COLO668 (cell line): Measurements from ENCODE around the gene MOB4.
"Not testable (repeated sequence)": the region's sequence is repeated elsewhere in the genome, so short reads cannot be mapped to it uniquely, and the experiment has no call there.

Experiments used
- DNase-seq: peaks from one replicate; lab custom pipeline; 2025; ENCODE audit not compliant: unreplicated experiment; lab: John Stamatoyannopoulos, UW

MOB4 gene

DNA sequence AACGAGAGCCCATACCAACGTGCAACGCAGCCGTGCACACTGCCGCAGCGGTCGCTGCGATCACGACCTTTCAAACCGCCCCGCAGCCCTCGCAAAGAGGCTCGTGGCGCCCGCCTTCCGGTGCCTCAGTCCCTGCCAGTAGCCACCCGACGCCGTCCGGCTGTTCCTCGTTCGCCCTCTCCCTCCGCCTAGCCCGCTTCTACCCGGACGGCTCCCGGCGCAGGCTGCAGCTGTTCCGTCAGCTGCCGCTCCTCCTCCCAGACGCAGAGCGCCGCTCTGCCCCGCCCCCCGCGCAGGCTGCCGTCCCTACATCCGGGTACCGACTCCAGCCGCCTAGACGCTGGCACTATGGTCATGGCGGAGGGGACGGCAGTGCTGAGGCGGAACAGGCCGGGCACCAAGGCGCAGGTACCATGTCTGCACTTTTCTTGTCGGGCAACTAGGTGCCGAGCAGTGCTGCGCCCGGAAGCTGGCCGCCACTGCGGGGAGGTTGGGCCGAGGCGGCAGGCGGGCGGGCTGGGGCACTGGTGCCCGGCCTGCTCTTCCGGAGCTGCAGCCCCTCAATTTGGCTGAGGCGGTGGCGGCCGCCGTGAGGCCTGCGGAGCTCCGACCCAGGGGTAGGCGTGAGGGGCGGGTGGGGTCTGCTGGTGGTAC lies at the start of gene MOB4:
Gene MOB4, plus strand, starts transcription at position 328 of the 654 bp plus-strand sequence. Its CDS starts 21 bp downstream, at position 349.
- DNase-seq: peak; percentile 97

DNA sequence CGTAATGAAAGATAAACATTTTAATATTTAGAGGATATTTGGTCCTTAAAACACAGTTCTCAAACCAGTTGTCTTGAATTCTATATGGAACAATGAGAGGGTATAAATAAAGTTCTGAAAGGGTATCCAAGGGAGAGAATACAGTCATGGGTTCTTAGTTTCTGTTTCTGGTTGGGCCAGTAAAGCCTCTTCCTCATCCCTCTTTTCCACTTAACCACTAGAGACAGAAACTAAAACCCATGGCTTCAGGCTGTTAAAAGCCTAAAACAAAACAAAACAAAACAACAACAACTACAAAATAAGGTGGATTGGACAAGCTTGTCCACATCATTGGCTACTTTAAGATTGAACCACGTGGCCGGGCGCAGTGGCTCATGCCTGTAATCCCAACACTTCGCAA lies 43.7 kb upstream of the MOB4 start:
- DNase-seq: no peak

DNA sequence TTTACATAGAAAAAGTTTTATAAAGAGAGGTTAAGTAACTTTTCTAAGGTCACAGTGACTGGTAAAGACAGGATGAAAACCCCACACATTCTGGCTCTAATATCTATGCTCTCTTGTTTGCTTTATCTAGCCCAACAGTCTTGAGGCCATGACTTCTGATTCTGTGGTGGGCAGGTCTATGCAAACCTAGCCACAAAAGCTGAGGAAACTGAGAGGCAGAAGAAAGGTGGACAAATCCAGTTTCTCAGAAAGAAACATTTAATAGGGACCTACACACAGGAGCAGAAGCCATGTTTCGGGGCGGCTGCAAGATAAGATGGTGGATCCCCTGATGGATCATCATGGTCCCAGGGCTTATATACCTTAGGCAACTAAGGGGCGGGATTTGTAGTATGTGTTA lies 38.1 kb upstream of the MOB4 start:
- no peak for DNase-seq

DNA sequence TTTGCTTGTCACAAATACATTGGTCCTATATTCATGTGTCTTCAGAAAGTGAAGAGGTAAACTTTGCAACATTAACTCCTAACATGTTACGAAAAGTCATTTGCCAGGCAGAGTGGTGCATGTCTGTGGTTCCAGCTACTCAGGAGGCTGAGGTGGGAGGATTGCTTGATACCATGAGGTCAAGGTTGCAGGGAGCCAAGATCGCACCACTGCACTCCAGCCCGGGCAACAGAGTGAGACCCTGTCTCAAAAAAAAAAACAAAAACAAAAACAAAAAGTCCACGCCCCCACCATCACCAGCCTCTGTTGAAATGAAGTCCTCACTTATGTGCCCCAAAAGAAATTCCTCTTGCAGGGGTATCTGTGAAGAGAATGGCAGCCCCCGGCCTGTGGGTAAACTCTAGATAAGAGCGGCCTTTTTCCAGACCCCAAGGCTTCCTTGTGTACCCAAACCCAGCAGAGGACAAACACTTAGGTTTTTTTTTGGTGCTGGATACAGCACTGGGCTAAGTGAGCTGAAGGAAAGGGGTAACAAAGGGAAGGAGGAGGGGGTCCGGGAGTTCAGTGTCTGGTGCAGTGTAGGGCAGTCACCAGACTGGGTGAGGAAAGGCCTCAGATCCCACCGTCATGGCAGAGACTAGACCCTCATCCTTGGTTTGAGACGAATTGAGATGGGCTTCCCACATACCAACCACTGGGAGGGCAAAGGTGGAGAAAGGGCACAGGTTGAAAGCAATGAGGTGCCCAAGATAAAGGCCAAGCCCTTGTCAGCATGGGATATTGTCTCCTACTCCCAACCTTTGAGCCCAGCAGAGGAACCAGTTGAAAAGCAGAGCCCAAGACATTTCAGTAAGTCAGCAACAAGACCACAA lies 35.5 kb upstream of the MOB4 start:
- no peak for DNase-seq

DNA sequence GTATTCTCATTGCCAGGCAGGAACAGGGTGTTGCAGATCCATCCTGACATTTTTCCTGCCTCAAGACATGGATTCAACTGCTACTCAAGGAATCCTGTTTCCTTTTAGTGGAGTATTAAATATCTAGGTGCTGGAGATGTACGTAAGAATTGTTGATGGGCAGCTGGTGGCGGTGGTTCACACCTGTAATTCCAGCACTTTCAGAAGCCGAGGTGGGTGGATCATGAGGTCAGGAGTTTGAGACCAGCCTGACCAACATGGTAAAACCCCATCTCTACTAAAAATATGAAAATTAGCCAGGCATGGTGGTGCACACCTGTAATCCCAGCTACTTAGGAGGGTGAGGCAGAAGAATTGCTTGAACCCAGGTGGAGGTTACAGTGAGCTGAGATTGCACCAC lies 31.6 kb upstream of the MOB4 start:
- DNase-seq: not testable (repeated sequence)

DNA sequence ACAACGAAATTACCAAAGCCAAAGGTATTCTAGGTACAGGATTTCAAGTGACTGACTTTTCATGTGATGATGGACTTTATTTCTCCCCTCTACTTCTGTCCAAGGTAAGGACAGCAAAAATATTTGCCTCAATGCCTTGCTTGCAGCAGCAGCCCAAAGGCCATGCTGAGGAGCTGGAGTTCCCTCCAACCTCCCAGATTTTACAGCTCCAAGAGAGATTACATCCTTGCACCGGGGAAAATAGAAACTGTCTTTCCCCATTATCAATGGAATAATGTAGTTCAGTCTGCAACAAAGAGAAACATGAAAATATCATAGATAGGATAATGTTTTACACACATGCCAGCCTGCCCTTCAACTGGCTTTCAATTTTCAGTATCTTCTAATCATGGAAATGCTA lies 29.7 kb upstream of the MOB4 start:
- DNase-seq: no peak

DNA sequence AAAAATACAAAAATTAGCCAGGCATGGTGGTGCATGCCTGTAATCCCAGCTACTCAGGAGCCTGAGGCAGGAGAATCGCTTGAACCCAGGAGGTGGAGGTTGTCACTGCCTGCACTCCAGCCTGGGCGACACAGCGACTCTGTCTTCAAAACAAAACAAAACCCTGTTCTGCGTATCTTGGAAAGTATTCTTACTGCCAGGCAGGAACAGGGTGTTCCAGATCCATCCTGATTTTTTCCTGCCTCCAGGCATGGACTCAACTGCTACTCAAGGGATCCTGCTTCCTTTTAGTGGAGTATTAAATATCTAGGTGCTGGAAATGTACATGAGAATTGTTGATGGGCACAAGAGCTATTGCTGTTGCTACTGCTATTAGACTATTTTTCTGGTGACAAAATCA lies 28.5 kb upstream of the MOB4 start:
- no peak for DNase-seq

DNA sequence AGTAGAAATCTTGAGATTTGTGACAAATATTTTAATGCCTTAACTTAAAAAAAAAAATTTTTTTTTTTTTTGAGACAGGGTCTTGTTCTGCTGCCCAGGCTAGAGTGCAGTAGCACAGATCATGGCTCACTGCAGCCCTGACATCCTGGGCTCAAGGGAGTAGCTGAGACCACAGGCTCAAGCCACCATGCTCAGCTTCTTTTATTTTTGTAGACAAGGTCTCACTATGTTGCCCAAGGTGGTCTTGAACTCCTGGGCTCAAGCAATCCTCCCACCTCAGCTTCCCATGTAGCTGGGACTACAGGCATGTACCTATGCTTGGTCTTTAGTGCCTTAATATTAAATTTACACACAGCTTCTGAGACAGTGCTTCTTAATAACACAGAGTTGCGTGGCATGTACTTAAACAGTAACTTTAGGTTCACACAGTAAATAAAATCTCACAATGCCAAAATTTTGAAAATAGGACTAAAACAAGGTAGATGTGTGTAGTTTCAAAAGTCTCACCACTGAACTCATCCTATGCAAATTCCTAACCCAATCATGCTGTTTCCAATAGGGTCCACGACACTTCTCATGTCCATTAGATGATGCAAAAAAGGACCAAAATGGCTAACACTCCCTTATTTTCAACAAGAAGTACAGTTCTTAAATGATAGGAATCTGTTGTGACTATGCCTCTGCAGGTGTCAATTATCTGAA lies 20.3 kb upstream of the MOB4 start:
- no peak for DNase-seq

DNA sequence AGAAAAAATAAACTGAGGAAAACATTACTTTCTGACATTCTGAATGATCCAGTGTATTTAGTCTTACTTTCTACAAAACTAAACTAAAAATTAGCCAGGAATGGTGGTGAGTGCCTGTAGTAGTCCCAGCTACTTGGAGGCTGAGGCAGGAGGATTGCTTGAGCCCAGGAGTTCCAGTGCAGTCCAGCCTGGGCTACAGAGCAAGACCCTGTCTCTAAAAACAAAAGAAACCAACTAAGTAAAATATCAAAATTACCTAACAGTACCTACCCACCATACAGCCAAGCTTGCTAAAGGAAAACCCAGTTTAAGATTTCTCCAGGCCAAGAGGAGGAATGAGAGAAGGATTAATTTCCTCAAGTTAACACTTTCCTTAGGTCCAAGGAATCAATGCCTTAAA lies 19.2 kb upstream of the MOB4 start:
- no peak for DNase-seq

DNA sequence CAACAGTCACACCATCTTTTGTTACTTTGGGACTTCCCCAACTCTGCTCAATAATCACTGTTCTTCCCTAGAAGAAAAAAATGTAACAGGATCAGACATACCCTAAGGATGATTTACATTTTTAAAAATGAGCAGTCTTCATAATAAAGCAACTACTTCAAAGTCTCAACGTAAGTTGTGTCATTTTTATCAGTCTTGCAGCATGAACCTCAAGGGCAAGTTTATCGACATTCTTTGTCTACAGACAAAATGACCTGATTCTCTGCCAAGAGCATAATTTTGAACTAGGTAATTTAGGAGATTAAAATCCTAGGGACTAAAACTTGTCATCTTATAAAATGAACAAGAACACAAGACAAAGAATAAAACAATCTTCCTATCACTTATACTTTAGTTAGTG lies 18.5 kb upstream of the MOB4 start:
- no peak for DNase-seq

DNA sequence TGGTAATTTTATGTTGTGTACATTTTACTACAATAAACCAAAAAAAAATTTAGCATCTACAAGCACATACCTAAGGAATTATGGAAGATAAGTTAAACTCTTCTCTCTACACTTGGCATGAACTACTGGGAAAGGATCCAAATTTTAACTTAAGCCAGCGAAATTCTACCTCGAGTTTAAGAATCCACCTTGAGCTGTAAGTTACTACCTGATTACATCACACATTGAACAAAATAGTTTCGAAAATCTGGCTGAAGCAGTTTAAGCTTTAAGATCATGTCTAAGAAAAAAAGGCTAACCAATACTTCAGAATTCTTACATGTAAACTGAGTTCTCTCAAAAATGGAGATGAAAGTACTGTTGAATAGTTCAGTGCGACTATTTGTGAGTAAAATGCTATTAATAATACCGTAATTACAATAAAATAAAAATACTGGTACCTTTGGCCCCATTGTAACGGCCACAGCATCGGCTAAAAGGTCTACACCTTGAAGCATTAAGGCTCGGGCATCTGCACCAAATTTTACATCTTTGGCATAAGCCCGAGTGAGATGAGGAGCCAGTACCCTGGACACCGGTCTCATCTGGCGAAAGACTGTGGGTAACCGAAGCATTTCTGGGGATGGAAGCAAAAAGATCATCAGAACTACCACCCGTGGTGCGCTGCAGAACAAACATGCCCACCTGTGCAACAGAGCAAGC lies 17.5 kb upstream of the MOB4 start:
- no peak for DNase-seq

DNA sequence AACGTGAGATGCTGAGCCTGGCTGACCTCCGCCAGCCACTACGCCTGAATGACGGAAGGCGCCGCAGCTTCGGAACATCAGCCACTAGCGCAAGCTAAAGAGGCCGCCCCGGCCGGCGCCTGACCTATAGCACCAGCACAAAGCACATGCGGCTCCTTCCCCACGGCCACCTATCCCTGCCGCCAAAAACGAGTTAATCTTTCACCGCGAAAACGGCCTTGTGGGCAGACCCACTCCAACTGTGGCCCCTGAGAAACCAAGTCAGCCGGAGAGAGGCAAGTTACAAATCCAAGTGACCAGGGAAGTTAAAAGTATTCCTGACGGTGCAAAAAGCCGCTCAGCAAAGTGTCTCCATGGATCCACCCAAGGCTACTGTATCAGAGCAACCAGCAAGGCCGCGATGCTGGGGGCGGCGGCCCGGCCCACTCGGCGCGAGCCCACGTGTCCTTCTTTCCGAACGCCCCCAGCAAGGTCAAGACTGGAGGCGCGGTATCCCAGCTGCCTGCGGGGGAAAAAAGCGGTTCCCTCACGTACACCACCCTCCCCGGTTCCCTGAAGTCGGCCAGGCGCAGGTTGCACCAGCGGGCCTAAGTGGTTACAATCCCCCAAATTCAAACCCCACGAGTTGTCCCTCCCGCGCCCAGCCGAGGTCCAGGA lies 16.8 kb upstream of the MOB4 start:
- DNase-seq: peak; percentile 72

DNA sequence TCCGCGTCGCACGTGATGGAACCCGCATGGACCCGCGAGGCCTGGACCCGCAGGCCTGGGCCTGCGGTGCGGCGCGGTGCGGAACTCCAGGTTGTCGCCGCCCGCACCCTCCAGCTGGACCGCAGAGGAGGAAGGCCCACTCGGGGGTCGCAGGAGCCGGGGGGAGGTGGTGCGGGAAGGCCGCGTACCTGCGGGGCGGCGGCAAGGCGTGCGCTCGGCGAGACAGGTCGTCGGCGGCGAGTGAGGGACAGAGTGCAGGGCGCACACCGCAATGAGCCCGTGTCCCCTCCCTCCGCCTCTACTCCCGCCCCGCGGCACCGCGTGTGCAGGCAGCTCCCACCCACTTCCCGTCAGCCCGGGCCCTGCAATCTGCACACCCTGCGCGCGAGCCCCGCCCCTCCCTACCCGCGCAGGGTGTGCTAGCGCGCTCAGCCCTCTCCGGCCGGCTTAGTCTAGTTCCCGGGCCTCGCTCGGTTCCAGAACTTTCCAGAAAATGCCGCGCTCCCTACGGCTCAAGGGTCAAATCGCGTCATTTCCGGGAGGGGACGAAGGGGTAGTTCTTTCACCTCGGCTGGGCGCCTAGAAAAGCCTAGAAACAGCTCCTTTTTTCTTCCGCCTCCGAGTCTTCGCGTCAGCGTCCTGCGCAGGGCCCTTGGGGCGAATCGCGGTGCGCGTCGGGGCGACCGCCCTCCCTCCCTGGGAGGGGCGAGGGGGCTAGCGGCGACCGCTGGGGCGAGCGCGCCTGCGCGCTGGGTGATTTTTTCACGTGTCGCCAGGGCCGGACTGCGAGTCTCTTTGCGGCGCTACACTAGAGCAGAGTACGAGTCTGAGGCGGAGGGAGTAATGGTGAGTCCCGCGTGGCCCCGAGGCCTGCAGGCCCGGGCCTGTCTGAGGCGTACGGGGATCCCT lies 16.0 kb upstream of the MOB4 start, which contains the start of the genes HSPD1 and HSPE1:
Gene HSPD1, minus strand, starts transcription at position 247 of the 909 bp plus-strand sequence. CDS start 992 bp downstream, outside the sequence.
Gene HSPE1, plus strand, starts transcription at position 786 of the 909 bp plus-strand sequence. Its CDS starts 58 bp downstream, at position 844.
- DNase-seq: peak; percentile 99

DNA sequence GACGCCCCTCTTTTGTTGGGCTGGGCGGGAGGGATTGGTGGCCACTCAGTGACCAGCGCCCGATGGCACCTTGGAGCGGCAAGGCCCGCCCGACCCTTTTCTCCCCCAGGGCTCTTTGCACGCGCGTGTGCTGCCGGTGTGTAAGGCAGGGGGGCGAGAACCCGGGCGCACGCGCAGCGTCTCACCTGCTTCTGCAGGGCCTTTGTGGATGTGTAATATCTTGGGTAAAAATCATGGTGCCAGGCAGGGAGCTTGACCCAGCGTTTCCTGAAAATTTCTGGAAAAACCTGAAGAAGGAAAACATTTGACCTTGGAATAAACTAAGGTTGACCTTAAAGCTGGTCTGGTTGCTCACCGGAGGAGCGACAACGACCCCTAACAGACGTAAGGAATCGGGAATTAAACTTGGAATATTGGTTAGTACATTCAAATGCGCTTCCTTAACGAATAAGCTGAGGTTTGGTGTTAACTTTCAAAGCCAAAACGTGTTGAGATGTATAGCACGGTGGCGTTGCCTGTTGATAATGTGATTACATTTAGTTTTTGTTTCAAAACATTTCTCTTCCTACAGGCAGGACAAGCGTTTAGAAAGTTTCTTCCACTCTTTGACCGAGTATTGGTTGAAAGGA lies 15.2 kb upstream of the MOB4 start:
- DNase-seq: peak; percentile 73

DNA sequence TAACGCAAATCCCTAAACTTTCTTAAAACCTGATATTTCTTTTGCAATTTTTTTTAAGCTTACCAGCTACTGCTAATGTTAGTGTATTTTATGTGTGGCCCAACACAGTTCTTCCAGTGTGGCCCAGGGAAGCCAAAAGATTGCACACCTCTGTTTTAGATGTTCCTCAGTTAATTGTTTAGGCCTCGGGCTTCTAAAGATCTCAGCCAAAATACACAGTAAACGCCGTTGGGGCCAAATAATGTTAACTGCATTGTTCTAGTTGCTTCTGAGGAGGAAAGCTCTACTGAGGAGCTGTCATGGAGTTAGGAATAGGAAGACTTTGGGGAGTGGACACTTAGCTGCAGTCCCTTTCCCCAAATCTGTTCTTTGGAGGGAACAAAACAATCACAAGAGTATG lies 13.7 kb upstream of the MOB4 start:
- no peak for DNase-seq

DNA sequence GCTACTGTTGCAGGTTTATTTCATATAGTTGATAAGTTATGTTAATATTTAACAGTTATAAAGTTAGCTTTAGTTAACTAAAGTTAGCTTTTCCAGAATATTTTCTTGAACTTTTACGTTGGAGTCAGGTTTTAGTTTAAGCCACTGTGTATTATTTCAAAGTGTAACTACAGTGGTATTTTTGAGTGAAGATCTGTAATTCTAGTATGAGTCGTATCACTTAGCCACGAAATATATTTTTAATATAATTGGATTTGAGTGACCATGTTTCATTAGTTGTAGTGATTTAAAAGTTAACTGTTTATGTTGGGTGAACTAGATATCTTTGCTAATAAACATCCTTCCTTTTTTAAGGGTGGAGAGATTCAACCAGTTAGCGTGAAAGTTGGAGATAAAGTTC lies 13.2 kb upstream of the MOB4 start:
- no peak for DNase-seq

DNA sequence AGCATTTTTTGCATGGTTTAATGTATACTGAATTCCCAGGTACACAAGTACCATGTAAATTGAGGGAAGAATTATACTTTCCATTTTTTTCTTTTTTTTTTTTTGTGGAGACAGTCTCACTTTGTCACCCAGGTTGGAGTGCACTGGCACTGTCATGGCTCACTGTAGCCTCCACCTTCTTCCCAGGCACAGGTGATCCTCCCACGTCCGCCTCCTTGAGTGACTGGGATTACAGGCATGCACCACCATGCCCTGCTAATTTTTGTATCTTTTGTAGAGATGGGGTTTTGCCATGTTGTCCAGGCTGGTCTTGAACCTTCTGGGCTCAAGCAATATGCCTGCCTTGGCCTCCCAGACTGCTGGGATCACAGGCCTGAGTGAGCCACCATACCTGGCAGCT lies 11.9 kb upstream of the MOB4 start:
- DNase-seq: no peak

DNA sequence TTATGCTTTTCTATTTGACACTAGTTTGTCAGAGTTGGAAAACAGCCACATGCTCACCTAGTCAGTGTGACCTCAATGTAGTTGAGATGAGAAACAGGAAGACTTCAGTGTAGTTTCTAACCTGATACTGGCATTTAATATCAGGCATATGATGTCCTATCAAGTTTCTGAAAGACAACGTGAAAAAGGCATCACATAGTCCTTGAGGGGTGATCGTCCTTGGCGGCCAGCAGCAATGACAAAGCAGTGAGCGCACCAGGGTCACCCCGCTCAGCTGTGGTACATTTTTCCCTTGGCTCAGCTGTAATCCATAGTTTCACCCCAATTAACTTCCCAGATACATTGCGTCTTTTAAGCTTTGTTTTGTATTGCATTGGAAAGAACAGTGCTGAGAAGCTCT lies 11.4 kb upstream of the MOB4 start:
- DNase-seq: no peak

DNA sequence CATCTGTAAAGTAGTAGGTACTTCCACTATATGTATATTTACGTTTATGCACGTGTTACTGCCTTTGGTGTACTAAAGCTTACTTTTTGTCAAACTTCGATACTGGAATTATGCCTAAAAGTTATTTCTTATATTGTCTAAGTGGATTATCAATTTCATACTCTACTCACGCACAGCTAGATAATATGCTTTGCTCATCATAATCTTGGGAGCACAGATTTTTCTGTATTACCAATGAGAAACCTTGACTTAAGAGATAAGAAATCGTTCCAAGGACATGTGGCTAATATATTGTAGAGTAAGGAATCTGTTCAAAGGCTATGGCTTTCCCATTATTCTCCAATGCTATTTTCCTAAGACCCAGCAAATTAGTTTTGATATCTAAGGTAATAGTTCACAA lies 9.2 kb upstream of the MOB4 start:
- no peak for DNase-seq
